ENCODE results near the gene ATN1. TPM values are rescaled to one million over a fixed set of nuclear protein-coding genes. Genes with fewer than 3 reads are reported as not detected.

The ATN1 gene
- polyA plus RNA-seq, 3 donors, result 0.40 to 10.6 TPM; not detected in 1

- no peak overlapping the region for H3K27ac ChIP-seq (ENCODE audit: low read depth in 1 of 2, low read length in 2 of 2)
- H3K4me3 Mint-ChIP-seq, result no peak overlapping the region
- no peak overlapping the region for H3K9ac ChIP-seq (ENCODE audit: insufficient read depth, low read length, poor library complexity, severe bottlenecking)
- H3K4me1 Mint-ChIP-seq, result peaks cover 7% of the 10 kb centered on the region
- H3K36me3 ChIP-seq (replicated peaks in 1 of 2; ENCODE audit: control insufficient read depth in 1 of 2, insufficient read depth in 2 of 2, low read length in 2 of 2), result peaks cover 0 to 9% of the 10 kb centered on the region in 2 donors
- no peaks in the 10 kb centered on the region for H4K20me1 ChIP-seq (ENCODE audit: insufficient read depth, low read length)
- peaks cover 14 to 15% of the 10 kb centered on the region in 2 donors for H3K4me1 ChIP-seq (ENCODE audit: control insufficient read depth in 1 of 2, insufficient read depth in 2 of 2, low read length in 2 of 2)
- no peaks in the 10 kb centered on the region for H3K9me3 ChIP-seq (replicated peaks in 1 of 2; ENCODE audit: control insufficient read depth in 1 of 2, insufficient read depth in 1 of 2, low read length in 2 of 2)
- intact Hi-C loops (cut with micrococcal nuclease), result loop anchor here (5.0 to 10.0 kb wide), 2 partner anchors 37 to 55 kb away; partner anchors contain the start of genes CDCA3 (in 1 of the 2), SPSB2 (in 1 of the 2) and USP5 (in 1 of the 2)
- H3K27me3 Mint-ChIP-seq (ENCODE audit: low read depth in 3 of 3), result peaks cover 27 to 43% (median 34%) of the 10 kb centered on the region in 3 donors
- H2AFZ ChIP-seq (ENCODE audit: insufficient read depth, low read depth, low read length, poor library complexity, severe bottlenecking), result no peak overlapping the region
- no peak overlapping the region for H3K27ac Mint-ChIP-seq
- DNase-seq, result no peak
- TF ChIP-seq CTCF (IDR thresholded peaks at IDR 0.05), result no peak
- peaks cover 0 to 7% (median 0%) of the 10 kb centered on the region in 7 donors for H3K9me3 Mint-ChIP-seq
- H3K27me3 ChIP-seq (ENCODE audit: control insufficient read depth in 2 of 2, insufficient read depth in 2 of 2, low read length in 2 of 2), result peaks cover 17 to 34% of the 10 kb centered on the region in 2 donors
- peaks cover 3 to 12% of the 10 kb centered on the region in 2 donors for H3K36me3 Mint-ChIP-seq
- H3K4me3 ChIP-seq (replicated peaks in 1 of 3; ENCODE audit: low read depth in 2 of 3, low read length in 3 of 3), result no peak overlapping the region
- 100% methylated on average over 1 of the region's 4 CpGs for WGBS (ENCODE audit: insufficient coverage)
- no peak overlapping the region for H3K4me2 ChIP-seq (replicated peaks; ENCODE audit: extremely low read depth, low read length, poor library complexity, severe bottlenecking)
- no peaks in the 10 kb centered on the region for H3K79me2 ChIP-seq (ENCODE audit: insufficient read depth, low read length)
Measured at GRCh38 chr12:6909421-6910145, 18.2 kb upstream of the ATN1 start.

- no peak overlapping the region for H3K4me2 ChIP-seq (replicated peaks; ENCODE audit: extremely low read depth, low read length, poor library complexity, severe bottlenecking)
- no peak overlapping the region for H2AFZ ChIP-seq (ENCODE audit: insufficient read depth, low read depth, low read length, poor library complexity, severe bottlenecking)
- Mint-ChIP-seq H3K27me3 (ENCODE audit: low read depth in 3 of 3) (peaks cover 52 to 70% (median 55%) of the 10 kb centered on the region in 3 donors), H3K9me3 (peaks cover 0 to 9% (median 5%) of the 10 kb centered on the region in 7 donors), H3K4me1 (peaks cover 17% of the 10 kb centered on the region), H3K4me3 (peak overlapping the region in 1 of 2 donors; percentile 95), H3K36me3 (peaks cover 3 to 18% of the 10 kb centered on the region in 2 donors), H3K27ac (no peak overlapping the region)
- intact Hi-C loops (cut with micrococcal nuclease), result no loop called here
- H3K4me1 ChIP-seq (ENCODE audit: control insufficient read depth in 1 of 2, insufficient read depth in 2 of 2, low read length in 2 of 2), result peaks cover 13 to 19% of the 10 kb centered on the region in 2 donors
- no peaks in the 10 kb centered on the region for H3K79me2 ChIP-seq (ENCODE audit: insufficient read depth, low read length)
- WGBS (ENCODE audit: insufficient coverage), result 96% methylated on average over 13 of the region's 15 CpGs
- no peak for TF ChIP-seq CTCF (IDR thresholded peaks at IDR 0.05)
- DNase-seq, result no peak
- no peaks in the 10 kb centered on the region for H3K36me3 ChIP-seq (replicated peaks in 1 of 2; ENCODE audit: control insufficient read depth in 1 of 2, insufficient read depth in 2 of 2, low read length in 2 of 2)
- no peak overlapping the region for H3K9ac ChIP-seq (ENCODE audit: insufficient read depth, low read length, poor library complexity, severe bottlenecking)
- no peak overlapping the region for H3K4me3 ChIP-seq (replicated peaks in 1 of 3; ENCODE audit: low read depth in 2 of 3, low read length in 3 of 3)
- peaks cover 23 to 58% of the 10 kb centered on the region in 2 donors for H3K27me3 ChIP-seq (ENCODE audit: control insufficient read depth in 2 of 2, insufficient read depth in 2 of 2, low read length in 2 of 2)
- H4K20me1 ChIP-seq (ENCODE audit: insufficient read depth, low read length), result no peaks in the 10 kb centered on the region
- H3K27ac ChIP-seq (ENCODE audit: low read depth in 1 of 2, low read length in 2 of 2), result no peak overlapping the region
- peaks cover 0 to 10% of the 10 kb centered on the region in 2 donors for H3K9me3 ChIP-seq (replicated peaks in 1 of 2; ENCODE audit: control insufficient read depth in 1 of 2, insufficient read depth in 1 of 2, low read length in 2 of 2)
Measured at GRCh38 chr12:6912164-6912935, 15.4 kb upstream of the ATN1 start.
